Measurements from ENCODE around the gene SCUBE2. TPM values are rescaled to one million over a fixed set of nuclear protein-coding genes. Genes with fewer than 3 reads are reported as not detected.

The SCUBE2 gene
- total and polyA plus RNA-seq, 2 of the 4 experiments (the other 2 are of a cell fraction), result 0.43 to 0.72 TPM

- Histone ChIP-seq H3K9me1 (ENCODE audit: insufficient read depth, low read length) (no peaks in the 10 kb centered on the region; the same call in 1 of the 2 replicates), H2AK9ac (replicated peaks; ENCODE audit: low read depth, low read length, poor library complexity) (no peak overlapping the region), H2AFZ (replicated peaks; ENCODE audit: low read length, poor library complexity) (no peak overlapping the region), H3K4me1 (ENCODE audit: control insufficient read depth, insufficient read depth, low read length) (peaks cover 3% of the 10 kb centered on the region; the same call in 1 of the 2 replicates), H2BK15ac (ENCODE audit: low read depth, low read length) (no peak overlapping the region), H3K4me3 (ENCODE audit: insufficient read depth, low read depth, low read length) (no peak overlapping the region), H2BK20ac (ENCODE audit: low read depth, low read length) (no peak overlapping the region), H4K5ac (ENCODE audit: low read depth, low read length) (no peak overlapping the region), H3K36me3 (ENCODE audit: control insufficient read depth, insufficient read depth, low read length) (no peaks in the 10 kb centered on the region), H3K27me3 (ENCODE audit: control insufficient read depth, insufficient read depth, low read length) (no peaks in the 10 kb centered on the region), H3K4me2 (ENCODE audit: low read depth, low read length) (no peak overlapping the region), H3K4ac (ENCODE audit: low read depth, low read length) (no peak overlapping the region), H3K14ac (replicated peaks; ENCODE audit: low read depth, low read length) (no peak overlapping the region), H2AK5ac (ENCODE audit: low read depth, low read length) (no peak overlapping the region), H3K79me1 (ENCODE audit: low read depth in 1 of 2, low read length in 2 of 2) (no peaks in the 10 kb centered on the region), H3K9me3 (ENCODE audit: control insufficient read depth, insufficient read depth, low read length) (no peaks in the 10 kb centered on the region), H3K9ac (ENCODE audit: low read depth, low read length) (no peak overlapping the region), H2BK120ac (ENCODE audit: low read depth, low read length) (no peak overlapping the region), H4K20me1 (ENCODE audit: insufficient read depth, low read length) (no peaks in the 10 kb centered on the region), H4K91ac (ENCODE audit: insufficient read depth, low read depth, low read length) (no peak overlapping the region), H3K23ac (ENCODE audit: low read depth, low read length) (no peak overlapping the region), H2BK5ac (ENCODE audit: low read depth, low read length, poor library complexity, severe bottlenecking) (no peak overlapping the region), H3K18ac (ENCODE audit: low read depth, low read length) (no peak overlapping the region), H3K56ac (ENCODE audit: extremely low read depth, insufficient read depth, low read length) (no peak overlapping the region), H3K27ac (ENCODE audit: insufficient read depth, low read length) (no peak overlapping the region), H4K8ac (ENCODE audit: low read depth in 2 of 2, low read length in 2 of 2) (no peak overlapping the region)
- in situ Hi-C loops (cut with MboI; ENCODE audit: low sequenced_read_pairs), result no loop called here
- TF ChIP-seq CHD1 (IDR thresholded peaks at IDR 0.05; ENCODE audit: low read depth, low read length) (no peak), ELK1 (IDR thresholded peaks at IDR 0.05; ENCODE audit: borderline replicate concordance, low read depth, low read length) (no peak), USF2 (IDR thresholded peaks at IDR 0.05; ENCODE audit: low read depth, low read length) (no peak), SMC3 (IDR thresholded peaks at IDR 0.05; ENCODE audit: low read depth, low read length) (no peak), MAFK (IDR thresholded peaks at IDR 0.05; ENCODE audit: low read depth, low read length) (no peak), CEBPB (IDR thresholded peaks at IDR 0.05; ENCODE audit: low read depth, low read length) (no peak), MAZ (IDR thresholded peaks at IDR 0.05; ENCODE audit: borderline replicate concordance, low read depth, low read length) (no peak), CTCF (conservative IDR thresholded peaks at IDR 0.05; ENCODE audit: low read depth, low read length) (no peak), POLR2A (IDR thresholded peaks at IDR 0.05; ENCODE audit: low read depth, low read length) (no peak), NFE2L2 (IDR thresholded peaks at IDR 0.05; ENCODE audit: low read depth, low read length) (no peak), RAD21 (IDR thresholded peaks at IDR 0.05; ENCODE audit: low read length) (no peak), RCOR1 (IDR thresholded peaks at IDR 0.05; ENCODE audit: insufficient replicate concordance, low read length) (no peak), MXI1 (IDR thresholded peaks at IDR 0.05; ENCODE audit: borderline replicate concordance, low read depth, low read length) (no peak), RFX5 (IDR thresholded peaks at IDR 0.05; ENCODE audit: low read depth, low read length) (no peak), BHLHE40 (IDR thresholded peaks at IDR 0.05; ENCODE audit: low read depth, low read length) (no peak), FOS (IDR thresholded peaks at IDR 0.05; ENCODE audit: low read depth, low read length) (no peak)
- ChIA-PET CTCF (no interaction called here), POLR2A (ENCODE audit: unreplicated experiment) (no interaction called here)
- BruUV-seq (replicated peaks), result no TSS peak
- ATAC-seq (ENCODE audit: low read depth) (no peak), DNase-seq (no peak)
- intact Hi-C loops (cut with micrococcal nuclease), result no loop called here
- 73% methylated on average over 4 of the region's 8 CpGs; no CpG with 5 or more reads in 1 of the 2 experiments for WGBS, 2 experiments (ENCODE audit: extremely low coverage in 2 of 2, insufficient read length in 1 of 2)
- dilution Hi-C loops (cut with HindIII; ENCODE audit: low sequenced_read_pairs, unreplicated experiment), result no loop called here
Observed at GRCh38 chr11:9069256-9069655, 22.1 kb downstream of the SCUBE2 start.

All from IMR-90 (cell line).